MM.1S (cell line): ENCODE data around the gene WDSUB1.

Source experiments
- DNase-seq: peaks from one replicate; pipeline ENCODE4 v3.0.0-alpha.2; 2015
- H2AFZ ChIP-seq: fragments of 300-600 bp; sonication (generic); 2 replicates; pipeline ENCODE4 v1.6.0; 2016; ENCODE audit warnings: antibody characterized with exemption, low read length
- H3F3A ChIP-seq: fragments of 300-600 bp; sonication (generic); 2 replicates; pipeline ENCODE4 v1.6.1; 2016; ENCODE audit warnings: mild to moderate bottlenecking, antibody characterized with exemption, low read length, moderate library complexity, mixed read lengths; ENCODE audit not compliant: insufficient read depth
- H3K27ac ChIP-seq: fragments of 300-600 bp; sonication (generic); 2 replicates; pipeline ENCODE4 v1.5.1; 2016; ENCODE audit warnings: mild to moderate bottlenecking, low read length
- H3K27me3 ChIP-seq: fragments of 300-600 bp; sonication (generic); replicated peaks from 2 replicates; pipeline ENCODE4 v1.6.0; 2016; ENCODE audit warnings: low read length; ENCODE audit not compliant: insufficient read depth
- H3K36me3 ChIP-seq: fragments of 300-600 bp; sonication (generic); replicated peaks from 2 replicates; pipeline ENCODE4 v1.6.1; 2016; ENCODE audit warnings: mild to moderate bottlenecking, low read length, mixed read lengths; ENCODE audit not compliant: insufficient read depth
- H3K4me1 ChIP-seq: fragments of 300-600 bp; sonication (generic); 2 replicates; pipeline ENCODE4 v1.6.1; 2016; ENCODE audit warnings: low read length, mixed read lengths
- H3K4me2 ChIP-seq: fragments of 300-600 bp; sonication (generic); 2 replicates; pipeline ENCODE4 v1.6.0; 2016; ENCODE audit warnings: low read depth, low read length
- H3K4me3 ChIP-seq: fragments of 300-600 bp; sonication (generic); 2 replicates; pipeline ENCODE4 v1.5.1; 2016; ENCODE audit warnings: low read length, mixed read lengths
- H3K79me2 ChIP-seq: fragments of 300-600 bp; sonication (generic); 2 replicates; pipeline ENCODE4 v1.6.1; 2016; ENCODE audit warnings: mixed run types, low read length, mixed read lengths
- H3K9ac ChIP-seq: fragments of 300-600 bp; sonication (generic); 2 replicates; pipeline ENCODE4 v1.6.1; 2016; ENCODE audit warnings: low read length, mixed read lengths
- H3K9me2 ChIP-seq: fragments of 300-600 bp; sonication (generic); replicated peaks from 2 replicates; pipeline ENCODE4 v1.6.1; 2016; ENCODE audit warnings: mild to moderate bottlenecking, low read length, mixed read lengths; ENCODE audit not compliant: insufficient read depth
- H3K9me3 ChIP-seq: fragments of 300-600 bp; sonication (generic); replicated peaks from 2 replicates; pipeline ENCODE4 v1.6.1; 2016; ENCODE audit warnings: mild to moderate bottlenecking, low read length, mixed read lengths; ENCODE audit not compliant: insufficient read depth
- H4K20me1 ChIP-seq: fragments of 300-600 bp; sonication (generic); 2 replicates; pipeline ENCODE4 v1.6.1; 2016; ENCODE audit warnings: mild to moderate bottlenecking, low read length, moderate library complexity, mixed read lengths; ENCODE audit not compliant: insufficient read depth
- CTCF ChIP-seq: fragments of 300-600 bp; sonication (generic); IDR thresholded peaks from 2 replicates; pipeline ENCODE4 v1.5.1; 2016; ENCODE audit warnings: antibody characterized with exemption, low read length, mixed read lengths
- EZH2 ChIP-seq: fragments of 300-600 bp; sonication (generic); optimal IDR thresholded peaks from 2 replicates; pipeline ENCODE3; 2017; ENCODE audit warnings: low read depth, mild to moderate bottlenecking, antibody characterized with exemption, low read length, mixed read lengths
- EZH2phosphoT487 ChIP-seq: fragments of 300-600 bp; sonication (generic); IDR thresholded peaks from 2 replicates; pipeline ENCODE4 v1.6.1; 2018; ENCODE audit warnings: antibody characterized with exemption, low read length

WDSUB1 gene

GRCh38 chr2:159251296-159252173 is 35.0 kb downstream of the WDSUB1 start:
- TF ChIP-seq CTCF (no peak), EZH2 (no peak), EZH2phosphoT487 (no peak)
- no peak overlapping the region for H3K4me2 ChIP-seq
- H3K27ac ChIP-seq: no peak overlapping the region
- H3K4me3 ChIP-seq: no peak overlapping the region
- no peaks in the 10 kb centered on the region for H3K79me2 ChIP-seq
- no peaks in the 10 kb centered on the region for H4K20me1 ChIP-seq
- H3K9ac ChIP-seq: no peak overlapping the region
- no peaks in the 10 kb centered on the region for H3K4me1 ChIP-seq
- no peaks in the 10 kb centered on the region for H3K36me3 ChIP-seq
- no peaks in the 10 kb centered on the region for H3K9me2 ChIP-seq
- H3K27me3 ChIP-seq: no peaks in the 10 kb centered on the region
- H3K9me3 ChIP-seq: no peaks in the 10 kb centered on the region
- H2AFZ ChIP-seq: no peak overlapping the region
- DNase-seq: no peak
- no peaks in the 10 kb centered on the region for H3F3A ChIP-seq

GRCh38 chr2:159249990-159250715 is 36.4 kb downstream of the WDSUB1 start:
- Histone ChIP-seq H3K9me2 (no peaks in the 10 kb centered on the region), H3K4me2 (no peak overlapping the region), H3K4me3 (no peak overlapping the region), H4K20me1 (no peaks in the 10 kb centered on the region), H2AFZ (no peak overlapping the region), H3K4me1 (no peaks in the 10 kb centered on the region), H3F3A (no peaks in the 10 kb centered on the region), H3K27me3 (no peaks in the 10 kb centered on the region), H3K9me3 (no peaks in the 10 kb centered on the region), H3K9ac (no peak overlapping the region), H3K36me3 (0 out of 2 replicates have a peak, but pooled peaks cover 2% of the 10 kb centered on the region), H3K27ac (no peak overlapping the region), H3K79me2 (no peaks in the 10 kb centered on the region)
- DNase-seq: no peak
- TF ChIP-seq CTCF (no peak), EZH2phosphoT487 (no peak)

- Histone ChIP-seq H3K4me1 (no peaks in the 10 kb centered on the region), H2AFZ (no peak overlapping the region), H3F3A (no peaks in the 10 kb centered on the region), H4K20me1 (no peaks in the 10 kb centered on the region), H3K36me3 (0 out of 2 replicates have a peak, but pooled peaks cover 2% of the 10 kb centered on the region), H3K27me3 (no peaks in the 10 kb centered on the region), H3K4me3 (no peak overlapping the region), H3K9me3 (no peaks in the 10 kb centered on the region), H3K27ac (no peak overlapping the region), H3K4me2 (no peak overlapping the region), H3K9me2 (no peaks in the 10 kb centered on the region), H3K79me2 (no peaks in the 10 kb centered on the region), H3K9ac (no peak overlapping the region)
- DNase-seq: no peak
- no peak for TF ChIP-seq EZH2
- no peak for TF ChIP-seq CTCF
- TF ChIP-seq EZH2phosphoT487: no peak
Observed at GRCh38 chr2:159246325-159246988, 40.0 kb downstream of the WDSUB1 start.
